Tongue (tissue), 2 donors: ENCODE results near the gene FCSK. TPM values are rescaled to one million over a fixed set of nuclear protein-coding genes. Genes with fewer than 3 reads are reported as not detected.
"Not testable (repeated sequence)": the region's sequence is repeated elsewhere in the genome, so short reads cannot be mapped to it uniquely, and the experiment has no call there.

Source experiments
- DNase-seq: peaks from one replicate; pipeline ENCODE4 v3.0.0-alpha.2; 2015
- total RNA-seq: library from RNA; depleted of rRNA; stranded (reverse); fragments of >200 nt; gene quantifications from one replicate; pipeline ENCODE4 v1.2.3, GENCODE V29; 2014

Gene FCSK
- total RNA-seq = 18.8 TPM

DNA sequence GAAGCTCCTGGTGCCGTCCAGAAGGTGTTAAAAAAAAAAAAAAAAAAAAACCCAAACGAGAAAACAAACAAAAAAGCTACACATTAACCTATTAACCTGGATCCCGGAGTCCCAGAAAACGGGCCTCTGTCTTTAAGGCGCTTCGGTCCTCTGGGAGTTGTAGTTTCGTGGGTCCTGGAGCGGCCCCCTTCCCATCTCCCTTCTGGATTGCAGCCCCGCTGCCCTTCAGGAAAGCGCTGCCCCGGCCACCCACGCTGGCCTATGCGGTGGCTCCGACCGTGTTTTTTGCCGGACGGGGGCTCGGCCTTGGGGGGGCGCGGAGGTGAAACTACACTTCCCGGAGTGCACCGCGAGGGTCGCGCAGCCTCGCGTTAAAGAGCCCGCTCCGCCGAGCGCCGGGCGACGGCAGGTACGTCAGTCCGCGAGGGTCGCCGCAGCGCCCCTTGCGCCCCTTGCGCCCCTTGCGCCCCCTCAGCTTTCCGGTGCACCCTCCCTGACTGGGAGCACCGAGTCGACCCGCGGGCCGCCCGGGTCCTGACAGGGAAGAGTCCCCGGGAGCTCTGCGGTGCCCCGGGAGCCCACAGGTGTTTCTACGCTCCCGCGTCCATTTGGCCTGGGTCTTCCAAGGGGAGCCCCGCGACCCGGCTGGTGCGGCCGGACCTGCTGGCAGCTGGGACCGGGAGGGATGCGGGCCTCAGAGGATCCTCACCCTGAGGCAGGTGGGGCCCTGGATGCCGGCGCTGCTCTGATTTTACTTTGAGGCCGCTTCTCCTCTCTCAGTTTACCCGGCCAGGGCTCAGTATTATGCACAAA lies at the start of gene FCSK:
Gene FCSK, plus strand, starts transcription at position 374 of the 813 bp plus-strand sequence. CDS start 8,596 bp downstream, outside the sequence.
- peak; percentile 88 for DNase-seq

DNA sequence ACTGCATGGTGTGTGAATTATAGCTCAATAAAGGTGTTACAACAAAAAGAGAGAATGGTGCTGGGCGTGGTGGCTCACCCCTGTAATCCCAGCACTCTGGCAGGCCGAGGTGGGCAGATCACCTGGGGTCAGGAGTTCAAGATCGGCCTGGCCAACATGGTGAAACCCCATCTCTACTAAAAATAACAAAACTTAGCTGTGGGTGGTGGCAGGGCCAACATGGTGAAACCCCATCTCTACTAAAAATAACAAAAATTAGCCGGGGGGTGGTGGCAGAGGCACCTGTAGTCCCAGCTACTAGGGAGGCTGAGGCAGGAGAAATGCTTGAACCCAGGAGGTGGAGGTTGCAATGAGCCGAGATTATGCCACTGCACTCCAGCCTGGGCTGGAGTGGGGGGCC lies 48.3 kb upstream of the FCSK start:
- DNase-seq = not testable (repeated sequence)

DNA sequence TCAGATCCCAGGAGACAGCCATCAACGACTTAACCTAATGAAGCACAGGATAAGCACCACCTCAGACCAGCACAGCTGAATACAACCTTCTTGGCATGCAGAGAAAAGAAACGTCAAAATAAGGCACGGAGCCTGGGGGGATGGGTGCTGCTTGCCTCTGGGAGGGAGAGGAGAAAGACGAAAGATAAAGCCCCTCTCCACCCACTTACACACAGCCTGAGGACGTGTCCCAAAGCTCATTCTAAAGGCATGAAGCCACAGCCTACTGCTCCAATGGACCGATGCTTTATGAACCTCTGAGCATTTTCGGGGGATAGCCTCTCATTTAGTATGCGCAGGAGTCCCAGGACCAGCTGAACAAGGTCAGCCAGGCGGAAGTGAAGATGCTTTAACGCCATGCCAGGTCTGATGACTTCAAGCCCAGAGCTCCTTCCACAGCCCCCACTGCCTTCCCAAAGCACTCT lies 46.6 kb upstream of the FCSK start:
- DNase-seq = no peak

DNA sequence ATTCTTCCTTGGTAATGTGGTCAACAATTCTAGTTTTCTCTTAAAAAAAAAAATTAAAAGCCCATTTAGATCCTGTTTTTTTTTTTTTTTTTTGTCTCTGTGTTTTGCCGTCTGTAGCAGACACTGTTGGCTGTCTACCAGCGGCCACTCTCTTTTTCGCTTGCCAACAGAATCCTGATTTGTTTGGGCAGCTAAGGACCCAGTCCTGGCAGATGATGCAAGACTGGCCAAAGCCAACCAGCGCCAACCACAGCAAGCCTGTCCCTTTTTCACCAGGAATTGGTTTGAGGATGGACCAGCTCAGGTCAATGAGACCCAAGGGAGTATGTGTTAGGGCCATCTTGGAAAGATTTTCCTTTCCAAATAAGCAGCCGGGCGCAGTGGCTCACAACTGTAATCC lies 43.7 kb upstream of the FCSK start:
- no peak for DNase-seq

DNA sequence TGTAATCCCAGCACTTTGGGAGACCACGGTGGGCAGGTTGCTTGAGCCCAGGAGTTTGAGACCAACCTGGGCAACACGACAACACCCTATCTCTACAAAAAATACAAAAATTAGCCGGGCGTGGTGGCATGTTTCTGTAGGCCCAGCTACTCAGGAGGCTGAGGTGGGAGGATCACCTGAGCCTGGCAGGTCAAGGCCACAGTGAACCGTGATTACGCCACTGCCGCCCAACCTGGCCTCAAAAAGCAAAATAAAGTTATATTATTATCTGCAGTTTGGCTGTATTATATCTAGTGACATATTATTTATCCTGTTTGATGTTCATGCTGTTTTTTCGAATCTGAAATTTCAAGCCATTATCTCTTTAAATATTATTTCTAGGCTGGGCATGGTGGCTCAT lies 42.0 kb upstream of the FCSK start:
- DNase-seq = no peak

DNA sequence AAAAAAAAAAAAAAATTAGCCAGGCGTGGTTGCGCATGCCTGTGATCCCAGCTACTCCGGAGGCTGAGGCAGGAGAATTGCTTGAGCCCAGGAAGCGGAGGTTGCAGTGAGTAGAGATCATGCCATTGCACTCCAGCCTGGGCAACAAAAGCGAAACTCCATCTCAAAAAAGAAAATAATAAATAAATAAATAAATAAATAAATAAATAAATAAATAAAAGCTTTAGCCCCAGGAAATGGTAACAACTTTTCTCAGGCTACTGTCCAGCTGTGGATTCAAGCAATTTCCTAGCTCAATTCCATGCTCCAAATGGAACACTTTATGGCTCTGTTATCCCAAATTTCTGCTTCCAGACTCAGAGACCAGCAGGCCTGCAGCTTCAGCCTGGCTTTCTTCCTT lies 40.8 kb upstream of the FCSK start:
- not testable (repeated sequence) for DNase-seq

DNA sequence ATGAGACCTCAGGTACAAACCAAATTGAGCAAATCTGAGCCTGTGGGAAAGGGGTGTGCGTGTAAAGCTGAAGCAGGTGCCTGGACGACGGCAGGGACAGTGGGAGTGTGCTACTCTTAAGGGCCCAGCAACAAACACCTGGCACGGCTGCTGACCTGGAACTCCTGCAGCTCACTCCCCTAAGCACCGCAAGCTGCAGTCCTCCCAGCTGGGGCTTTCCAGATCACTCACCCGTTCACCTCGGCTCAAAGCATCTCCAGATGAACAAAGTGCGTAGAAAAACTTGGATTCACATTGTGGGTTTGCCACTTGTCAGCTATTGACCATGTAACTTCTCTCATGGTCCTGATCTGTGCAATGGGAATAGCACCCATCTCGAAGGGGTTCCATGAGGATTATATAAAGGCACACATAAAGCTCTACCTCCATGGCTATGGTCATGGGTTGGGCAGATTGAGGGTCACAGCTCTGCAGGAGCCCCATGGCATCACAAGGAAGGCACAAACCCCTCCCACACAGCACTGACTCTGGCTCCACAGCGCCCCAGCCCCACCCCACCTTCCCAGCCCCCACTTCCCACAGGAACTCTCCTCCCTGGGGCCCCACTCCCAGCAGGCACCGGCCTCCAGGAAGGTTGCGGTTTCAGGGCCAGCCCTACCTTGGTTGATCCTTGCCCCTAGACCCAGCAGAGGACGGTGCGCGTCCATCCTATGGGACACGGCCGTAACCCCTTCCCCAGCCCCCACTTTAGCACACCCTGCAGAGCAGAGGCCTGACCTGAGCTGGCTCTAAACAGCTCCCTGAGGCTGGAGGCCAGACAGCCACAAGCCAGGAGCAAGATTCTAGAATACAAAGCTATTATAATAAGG lies 37.4 kb upstream of the FCSK start:
- no peak for DNase-seq

DNA sequence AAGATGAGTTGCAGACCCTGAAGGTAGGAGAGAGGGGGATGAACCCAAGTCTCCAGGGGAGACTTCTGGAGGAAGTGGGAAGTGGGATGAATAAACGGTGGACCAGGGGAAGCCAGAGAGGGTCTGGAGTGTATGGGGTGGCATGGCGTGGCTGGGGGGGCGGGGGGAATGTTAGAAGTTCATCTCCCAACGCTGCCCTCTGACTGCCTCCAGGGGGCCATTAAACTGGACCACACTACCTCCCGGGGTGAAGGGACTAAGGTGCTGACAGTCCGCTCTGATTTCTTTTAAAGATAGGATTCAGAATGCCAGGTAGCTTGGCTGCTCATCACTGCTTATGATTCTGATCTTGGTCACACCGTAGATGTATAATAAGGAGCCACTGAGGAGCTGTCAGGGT lies 36.7 kb upstream of the FCSK start:
- no peak for DNase-seq

DNA sequence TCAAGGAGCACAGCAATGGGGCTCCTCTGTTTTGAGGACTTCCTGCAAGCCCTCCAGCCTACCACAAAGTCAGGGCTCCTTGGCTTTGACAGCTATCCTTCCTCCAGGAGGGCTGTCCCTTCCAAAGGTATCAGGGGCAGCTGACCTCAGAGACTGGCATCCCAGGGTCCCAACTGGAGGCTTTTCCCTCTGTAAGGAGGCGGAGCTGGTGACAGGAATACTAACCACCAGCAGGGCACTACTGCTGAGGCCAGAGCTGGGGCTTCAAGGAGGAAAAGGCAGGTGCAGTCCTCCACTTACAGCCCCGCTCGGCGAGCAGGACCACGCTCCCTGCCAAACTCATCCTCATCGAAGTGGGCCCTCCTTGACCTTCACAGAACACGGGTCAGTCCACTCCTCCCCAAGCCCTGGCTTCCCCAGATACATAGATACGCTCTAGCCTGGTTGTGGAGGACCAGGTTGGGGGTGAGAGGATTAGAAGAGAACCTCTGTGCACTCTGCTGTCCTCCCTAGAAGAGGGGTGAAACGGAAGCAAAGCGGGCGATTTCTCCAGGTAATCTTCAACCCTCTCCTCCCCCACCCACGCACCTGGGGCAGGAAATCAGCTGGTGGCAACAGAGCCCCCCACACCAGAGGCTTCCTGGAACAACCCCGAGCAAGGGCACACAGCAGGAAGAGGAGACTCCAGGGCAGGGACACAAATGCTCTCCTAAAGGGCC lies 36.0 kb upstream of the FCSK start:
- no peak for DNase-seq

DNA sequence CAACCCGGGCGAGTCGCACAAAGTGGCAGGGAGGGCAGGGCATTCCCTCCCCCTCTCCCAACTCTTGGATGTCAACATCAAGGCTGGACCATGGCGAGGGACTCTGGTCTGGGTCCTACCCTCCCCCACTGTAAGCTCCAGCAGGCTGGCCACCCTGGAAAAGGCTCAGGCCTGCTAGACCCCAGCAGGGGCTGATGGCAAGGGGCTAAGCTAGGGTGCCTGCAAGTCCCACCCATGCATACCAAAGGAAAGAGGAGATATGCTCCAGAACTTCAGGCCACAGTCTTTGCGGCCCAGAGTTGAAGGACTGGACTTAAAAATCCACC lies 35.4 kb upstream of the FCSK start:
- no peak for DNase-seq

DNA sequence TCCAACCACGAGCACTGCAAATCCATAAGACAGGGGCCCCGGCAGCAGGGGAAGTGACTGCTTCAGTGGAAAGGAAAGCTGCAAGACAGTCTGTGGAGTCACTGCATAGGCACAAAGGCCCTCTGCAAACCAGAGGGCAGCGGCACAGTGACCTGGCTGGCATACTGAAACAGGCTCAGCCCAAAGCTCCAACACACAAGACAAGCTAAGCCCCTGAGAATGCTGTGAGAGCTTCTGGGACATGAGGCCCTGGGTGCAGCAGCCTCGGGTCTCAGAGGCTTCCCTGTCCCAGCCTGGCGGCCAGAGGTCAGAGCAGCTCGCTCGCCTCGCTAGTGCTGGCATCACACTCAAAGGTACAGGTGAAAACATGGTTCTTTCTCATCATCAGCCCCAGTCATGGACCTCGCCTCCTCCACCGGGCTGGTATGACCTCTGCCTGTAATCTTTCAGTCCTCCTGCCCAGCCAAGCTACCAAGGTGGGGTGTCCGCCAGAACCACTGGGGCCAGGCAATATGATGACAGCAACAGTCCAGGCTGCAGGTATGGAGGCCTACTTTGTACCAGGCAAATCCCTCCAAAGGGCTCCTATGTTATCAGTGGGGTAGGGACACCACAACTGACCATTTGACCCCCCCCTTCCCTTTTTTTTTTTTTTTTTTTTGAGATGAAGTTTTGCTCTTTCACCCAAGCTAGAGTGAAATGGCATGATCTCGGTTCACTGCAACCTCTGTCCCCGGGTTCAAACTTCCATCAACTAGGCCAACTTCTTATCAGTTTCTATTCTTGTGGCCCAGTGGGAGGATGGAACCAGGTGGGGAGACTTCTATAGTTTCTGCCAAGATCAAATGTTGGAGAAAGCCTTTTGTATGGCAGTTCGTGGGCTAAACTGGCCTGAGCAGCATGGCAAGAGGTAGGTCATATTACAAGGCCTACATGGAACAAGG lies 34.7 kb upstream of the FCSK start:
- no peak for DNase-seq

DNA sequence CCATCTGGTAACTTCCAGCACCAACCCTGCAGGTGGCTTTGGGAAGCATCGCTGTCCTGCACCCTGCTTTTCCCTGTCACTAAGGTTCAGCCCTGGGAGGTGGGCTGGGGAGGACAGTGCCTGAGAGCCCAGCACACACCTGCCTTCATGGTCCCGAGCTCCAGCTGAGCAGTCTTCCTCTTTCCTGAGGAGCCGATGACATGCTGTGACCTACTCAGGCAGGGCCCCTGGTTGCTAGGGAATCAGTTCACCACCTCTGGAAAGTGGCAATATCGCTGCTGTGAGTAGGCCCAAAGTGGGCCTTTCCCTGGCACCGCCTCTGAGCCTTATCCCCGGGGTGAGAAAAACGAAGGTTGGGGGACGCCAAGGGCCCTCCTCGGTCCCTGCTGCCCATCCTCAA lies 33.4 kb upstream of the FCSK start:
- no peak for DNase-seq

DNA sequence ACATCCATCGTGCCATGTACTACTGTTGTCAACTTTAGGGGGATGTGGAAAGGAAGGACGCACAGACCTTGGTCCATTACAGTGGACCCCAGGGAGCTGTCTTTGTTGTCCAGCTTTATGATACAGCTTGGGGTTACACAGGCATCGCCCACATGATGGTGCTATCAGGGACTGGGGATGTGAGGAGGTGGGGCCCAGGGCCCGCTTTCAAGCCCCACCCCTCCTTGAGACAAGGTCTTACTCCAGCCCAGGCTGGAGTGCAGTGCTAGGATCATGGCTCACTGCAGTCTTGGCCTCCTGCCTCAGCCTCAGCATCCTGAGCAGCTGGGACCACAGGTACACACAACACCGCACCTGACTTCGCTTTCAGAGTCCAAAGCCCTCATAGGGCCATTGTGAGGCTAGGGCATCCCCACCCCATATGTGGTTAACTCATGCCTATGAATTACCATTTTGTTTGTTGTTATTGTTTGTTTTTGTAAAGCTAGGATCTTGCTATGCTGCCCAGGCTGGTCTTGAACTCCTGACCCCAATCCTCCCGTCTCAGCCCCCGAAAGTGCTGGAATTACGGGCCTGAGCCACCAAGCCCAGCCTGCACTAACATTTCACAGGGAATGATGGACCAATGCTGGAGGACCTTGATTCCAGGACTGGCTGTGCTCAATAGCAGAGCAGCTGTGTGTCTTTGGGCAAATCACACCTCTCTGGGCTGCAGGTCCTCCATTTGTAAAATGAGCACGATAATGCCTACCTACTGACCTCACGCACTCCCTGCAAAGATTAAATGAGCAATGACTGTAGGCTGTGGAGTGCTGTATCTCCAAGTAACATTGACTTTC lies 32.7 kb upstream of the FCSK start:
- no peak for DNase-seq

DNA sequence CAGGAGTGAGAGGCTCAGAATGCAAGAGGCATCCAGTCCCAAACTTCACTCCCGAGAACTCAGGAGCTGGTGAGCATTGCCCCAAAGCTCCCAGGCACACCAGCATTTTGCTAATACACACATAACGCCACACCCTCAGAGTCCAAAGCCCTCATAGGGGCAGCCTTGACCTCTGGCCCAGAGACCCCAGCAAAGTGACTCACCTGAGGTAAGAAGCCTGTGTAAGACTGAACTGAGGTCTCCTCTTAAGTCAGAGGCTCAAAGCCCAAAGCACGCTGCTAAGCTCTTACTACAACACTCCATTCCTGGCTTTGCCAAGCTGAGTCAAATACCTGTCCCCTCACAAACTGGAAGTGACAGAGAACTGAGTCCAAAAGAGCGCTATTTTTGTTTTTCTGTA lies 31.9 kb upstream of the FCSK start:
- no peak for DNase-seq

DNA sequence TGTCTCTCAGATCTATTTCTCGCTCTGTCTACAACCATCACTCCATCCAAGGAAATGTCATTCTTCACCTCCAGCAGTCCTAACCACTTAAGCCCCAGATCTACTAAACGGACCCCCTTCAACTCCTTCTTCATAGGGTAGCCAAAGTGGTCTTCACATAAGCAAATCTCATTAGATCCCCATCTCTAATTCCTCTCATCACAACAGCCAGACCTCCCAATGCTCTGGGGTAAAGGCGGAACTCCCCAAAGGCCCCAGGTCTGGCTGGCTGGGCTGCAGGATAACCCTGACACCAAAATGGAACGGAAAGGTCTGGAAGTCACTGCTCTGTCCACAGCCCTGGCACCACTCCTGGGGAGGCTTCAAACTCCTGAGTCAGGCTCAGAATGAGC lies 26.6 kb upstream of the FCSK start:
- no peak for DNase-seq

DNA sequence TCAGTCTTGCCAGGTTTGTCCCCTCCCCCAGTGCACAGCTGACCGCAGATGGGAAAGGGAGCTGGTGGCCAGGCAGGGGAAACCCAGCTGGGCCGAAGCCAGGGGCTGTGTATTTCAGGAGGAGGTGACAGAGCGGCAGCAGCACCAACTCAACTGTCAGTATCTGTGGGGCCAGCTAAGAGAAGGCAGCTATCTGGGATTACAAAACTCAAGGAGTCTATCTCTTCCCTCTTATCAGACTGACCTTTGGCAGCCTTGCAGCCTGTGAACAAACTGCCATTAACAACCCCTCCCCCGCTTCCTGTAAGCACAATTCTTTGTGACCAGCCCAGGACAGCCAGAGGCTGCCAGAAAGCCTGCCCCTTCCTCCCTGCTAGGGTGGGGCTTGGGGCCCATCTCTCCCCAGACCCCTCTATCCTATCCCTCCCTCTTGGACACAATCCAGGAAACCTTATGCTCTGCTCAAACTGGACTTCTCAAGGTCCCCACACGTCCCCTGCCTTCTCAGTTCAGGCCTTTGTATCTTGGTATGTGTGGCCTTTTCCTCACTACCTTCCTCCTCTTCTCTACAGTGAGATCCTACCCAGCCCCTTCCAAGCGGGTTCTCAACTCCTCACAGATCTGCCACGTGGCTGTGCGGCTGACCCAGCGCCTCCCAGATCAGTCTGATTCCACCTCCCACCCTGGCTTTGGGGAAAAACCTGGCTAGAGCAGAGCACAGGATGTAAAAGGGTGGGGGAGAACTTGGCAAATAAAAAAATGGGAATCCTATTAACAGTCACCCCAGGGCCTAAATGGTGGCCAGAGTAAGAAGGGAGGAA lies 26.0 kb upstream of the FCSK start:
- DNase-seq = peak; percentile 97

DNA sequence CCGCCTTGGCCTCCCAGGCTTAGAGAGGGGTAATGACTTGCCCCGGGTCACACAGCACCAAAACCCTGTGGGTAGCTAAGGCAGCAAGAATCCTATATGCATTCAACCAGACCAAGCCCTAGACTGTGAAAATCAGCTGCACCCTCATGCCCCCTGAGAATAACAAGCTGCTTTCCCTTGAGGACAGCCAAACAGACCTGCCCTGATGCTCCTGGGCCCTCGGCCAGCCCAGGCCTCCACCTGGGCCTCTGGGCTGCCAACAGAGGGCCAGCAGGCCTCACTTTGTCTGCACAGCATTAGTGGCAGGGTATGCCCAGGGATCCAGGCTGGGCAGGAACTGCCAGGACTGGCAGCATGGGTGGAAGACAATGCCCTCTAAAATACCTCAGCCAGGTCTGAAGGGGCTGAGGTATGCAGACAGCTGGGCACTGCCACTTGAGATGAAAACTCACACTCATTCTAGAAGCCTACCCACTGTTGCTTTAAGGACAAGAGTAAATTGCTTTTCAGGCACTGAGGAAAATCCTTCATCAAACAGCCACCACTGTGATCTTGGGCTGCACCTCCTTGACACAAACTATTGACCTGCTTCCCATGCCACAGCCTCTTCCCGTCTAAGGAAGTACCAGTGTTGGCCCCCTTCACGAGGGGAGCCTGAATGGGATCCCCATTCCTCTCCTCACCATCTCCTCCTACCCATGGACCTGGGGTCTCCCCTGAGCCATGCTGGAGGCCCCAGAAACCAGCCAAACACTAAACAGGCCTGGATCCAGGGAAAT lies 24.3 kb upstream of the FCSK start:
- no peak for DNase-seq

DNA sequence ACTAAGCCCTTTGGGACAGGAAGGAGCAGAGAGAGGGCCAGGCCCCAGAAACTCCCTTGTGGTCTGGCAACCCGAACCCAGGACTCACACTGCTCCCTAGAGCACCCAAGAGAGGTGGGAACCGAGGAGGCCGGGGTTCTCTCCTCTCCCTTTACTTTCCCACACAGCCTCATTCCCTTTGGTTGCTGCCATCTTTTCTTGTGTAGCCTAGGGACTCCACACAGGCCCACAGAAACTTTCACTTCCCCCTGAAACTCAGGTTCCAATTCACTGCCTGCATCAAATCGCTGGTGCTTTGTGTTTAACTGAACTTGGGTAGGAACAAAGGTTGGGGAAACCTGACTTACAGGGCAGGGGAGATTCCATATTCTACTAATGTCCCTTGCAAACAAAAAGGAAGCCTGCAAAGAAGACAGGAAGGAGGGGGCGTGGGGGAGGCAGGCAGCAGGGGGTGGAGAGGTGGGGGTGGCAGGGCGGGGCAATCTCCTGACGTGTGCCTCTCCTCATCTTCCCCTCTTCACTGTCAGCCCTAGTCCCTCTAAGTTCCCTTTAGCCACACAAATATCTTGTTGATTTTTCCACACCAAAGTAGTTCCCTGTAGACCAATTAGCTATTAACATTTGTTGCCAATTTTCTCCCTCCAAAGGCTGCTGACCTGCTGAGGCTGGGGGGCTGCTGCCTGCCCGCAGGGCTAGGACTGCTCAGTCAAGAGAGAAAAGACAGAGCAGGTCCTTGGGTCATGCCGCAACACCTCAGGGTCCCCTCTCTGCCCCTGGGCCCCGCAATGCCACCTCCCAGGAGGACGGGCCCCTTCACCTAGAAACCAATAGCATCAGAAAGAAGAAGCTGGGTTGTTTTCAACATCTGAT lies 23.5 kb upstream of the FCSK start:
- DNase-seq = peak; percentile 43
